HepG2 (cell line): ENCODE data around the gene FECH. TPM values are rescaled to one million over a fixed set of nuclear protein-coding genes. Genes with fewer than 3 reads are reported as not detected.

Source experiments
- ATF7 ChIP-seq, 2 experiments: fragments of 450-650 bp in 1 of 2; sonication (generic) in 1 of 2; formaldehyde crosslinking in 1 of 2; IDR thresholded peaks; 2 replicates each; pipeline versions ENCODE4 v1.4.0 to v1.6.1; 2016 to 2020; ENCODE audit warnings: antibody characterized with exemption in 1 of 2, mild to moderate bottlenecking in 1 of 2, missing genetic modification reagents in 1 of 2
- CENPT ChIP-seq: sonication (generic); formaldehyde crosslinking; IDR thresholded peaks from 2 replicates; pipeline ENCODE4 v1.8.0; 2022; ENCODE audit warnings: low read depth, mild to moderate bottlenecking, moderate library complexity, missing genetic modification reagents
- CENPX ChIP-seq: sonication (generic); formaldehyde crosslinking; IDR thresholded peaks from 2 replicates; pipeline ENCODE4 v1.9.0; 2021; ENCODE audit warnings: mild to moderate bottlenecking, missing genetic modification reagents, moderate library complexity
- MNT ChIP-seq: fragments of 450-650 bp; IDR thresholded peaks from 2 replicates; pipeline ENCODE4 v1.6.1; 2016
- POLR2AphosphoS2 ChIP-seq: IDR thresholded peaks from 2 replicates; pipeline ENCODE4 v1.6.1; 2011; ENCODE audit warnings: low read depth, low read length, improper control_type of control experiment
- TP53 ChIP-seq: sonication (generic); formaldehyde crosslinking; conservative IDR thresholded peaks from 2 replicates; pipeline ENCODE4 v1.4.0; 2020; ENCODE audit warnings: missing genetic modification reagents
- ZIK1 ChIP-seq: sonication (generic); formaldehyde crosslinking; IDR thresholded peaks from 2 replicates; pipeline ENCODE4 v1.5.0; 2020; ENCODE audit warnings: mild to moderate bottlenecking, low read depth, missing genetic modification reagents, borderline replicate concordance
- ZKSCAN5 ChIP-seq: sonication (generic); formaldehyde crosslinking; IDR thresholded peaks from 2 replicates; pipeline ENCODE4 v1.5.1; 2020; ENCODE audit warnings: mild to moderate bottlenecking, missing genetic modification reagents
- ZKSCAN8 ChIP-seq: IDR thresholded peaks from 2 replicates; pipeline ENCODE4 v1.6.1; 2016; ENCODE audit warnings: borderline replicate concordance, missing genetic modification reagents, missing compliant biosample characterization
- ZMAT5 ChIP-seq: sonication (generic); formaldehyde crosslinking; IDR thresholded peaks from 2 replicates; pipeline ENCODE4 v1.5.0; 2020; ENCODE audit warnings: mild to moderate bottlenecking, low read depth, missing genetic modification reagents, borderline replicate concordance
- ZNF367 ChIP-seq: sonication (generic); formaldehyde crosslinking; IDR thresholded peaks from 2 replicates; pipeline ENCODE4 v1.4.0; 2020; ENCODE audit warnings: missing genetic modification reagents, borderline replicate concordance
- ZNF556 ChIP-seq: sonication (generic); formaldehyde crosslinking; IDR thresholded peaks from 2 replicates; pipeline ENCODE4 v1.4.0; 2020; ENCODE audit warnings: mild to moderate bottlenecking, missing genetic modification reagents, borderline replicate concordance
- ZNF7 ChIP-seq: IDR thresholded peaks from 2 replicates; pipeline ENCODE4 v1.6.1; 2016; ENCODE audit warnings: missing biosample characterization, missing genetic modification reagents
- polyA plus RNA-seq, 8 experiments: library from polyadenylated mRNA; depleted of rRNA in 3 of 8; stranded (reverse) in 7 of 8; unstranded in 1 of 8; fragments of >200 nt; fragmentation: Illumina TruSeq in 4 of 8; extraction: Trizol in 4 of 8; gene quantifications; 2 replicates each; pipeline versions ENCODE4 v1.2.1 to v1.2.3, GENCODE V29; 2011 to 2016; ENCODE audit warnings: low read depth in 4 of 8, missing spikeins in 1 of 8, mixed read lengths in 1 of 8; ENCODE audit not compliant: insufficient read depth in 1 of 8
- total RNA-seq, 5 experiments: library from RNA; depleted of rRNA; stranded (reverse); fragments of >200 nt; fragmentation: Illumina TruSeq; extraction: Trizol; gene quantifications; 2 replicates each; pipeline ENCODE4 v1.2.3, GENCODE V29; 2016; ENCODE audit warnings: low read depth in 1 of 5

FECH gene
- total and polyA plus RNA-seq, 2 of the 13 experiments (the other 11 are each of a cell fraction or from before 2014, with no cell fraction given) = 14.7 to 21.9 TPM

- TF ChIP-seq MNT (no peak), POLR2AphosphoS2 (no peak), ZNF556 (CRISPR knock-in tag) (no peak), CENPX (CRISPR knock-in tag) (no peak), TP53 (CRISPR knock-in tag) (no peak), ATF7 (IDR thresholded peaks at IDR 0.05) (no peak), ATF7 (CRISPR knock-in tag; IDR thresholded peaks at IDR 0.05) (no peak), ZKSCAN8 (CRISPR knock-in tag) (no peak), ZNF367 (CRISPR knock-in tag) (no peak), ZIK1 (CRISPR knock-in tag) (no peak), ZNF7 (CRISPR knock-in tag) (no peak), CENPT (no peak), ZMAT5 (CRISPR knock-in tag) (no peak), ZKSCAN5 (CRISPR knock-in tag) (no peak)
These were observed 2.7 kb upstream of the FECH start (continued) for GRCh38 chr18:57589161-57589560.
